Stimulated activated CD8-positive, alpha-beta memory T cell treated with anti-CD3 and anti-CD28 coated beads, Interleukin-15, amount 100 ng/mL, for 24 hours (primary cell): ENCODE data around the gene TSPAN10.

Experiments
- DNase-seq: peaks from one replicate; pipeline ENCODE4 v3.0.0-alpha.2; 2020; ENCODE audit warnings: low read depth

TSPAN10 gene

GRCh38 chr17:81635431-81635830 lies 1.6 kb upstream of the TSPAN10 start:
- no peak for DNase-seq

- no peak for DNase-seq
These were observed 957 bp upstream of the TSPAN10 start for GRCh38 chr17:81635973-81636504.

- DNase-seq: no peak
These were observed 1.7 kb downstream of the TSPAN10 start for GRCh38 chr17:81638683-81639082.

GRCh38 chr17:81640011-81640410 lies 3.0 kb downstream of the TSPAN10 start:
- no peak for DNase-seq

GRCh38 chr17:81641825-81642489 lies 5.0 kb downstream of the TSPAN10 start:
- DNase-seq: no peak

- DNase-seq: no peak
These were observed 7.5 kb downstream of the TSPAN10 start for GRCh38 chr17:81644496-81644895.

GRCh38 chr17:81644976-81645952 lies 8.3 kb downstream of the TSPAN10 start:
- no peak for DNase-seq

- DNase-seq: no peak
These were observed 10.0 kb downstream of the TSPAN10 start for GRCh38 chr17:81646869-81647600.

GRCh38 chr17:81647640-81648012 lies 10.6 kb downstream of the TSPAN10 start:
- no peak for DNase-seq

- no peak for DNase-seq
These were observed 11.2 kb downstream of the TSPAN10 start for GRCh38 chr17:81648013-81648706.

- no peak for DNase-seq
These were observed 11.7 kb downstream of the TSPAN10 start for GRCh38 chr17:81648707-81649085.

- no peak for DNase-seq
These were observed 14.0 kb downstream of the TSPAN10 start for GRCh38 chr17:81650951-81651350.

- DNase-seq: no peak
These were observed 14.7 kb downstream of the TSPAN10 start for GRCh38 chr17:81651692-81652091.

- no peak for DNase-seq
These were observed 16.1 kb downstream of the TSPAN10 start for GRCh38 chr17:81652906-81653771.

GRCh38 chr17:81655378-81656117 lies 18.6 kb downstream of the TSPAN10 start:
- DNase-seq: no peak

GRCh38 chr17:81656118-81656743 lies 19.2 kb downstream of the TSPAN10 start, which contains the start of gene PDE6G:
TSS of gene PDE6G (minus strand) at chr17:81656542. CDS start at chr17:81653305, 3,237 bp downstream.
- DNase-seq: no peak

GRCh38 chr17:81656835-81657234 lies 19.8 kb downstream of the TSPAN10 start:
- no peak for DNase-seq

- no peak for DNase-seq
These were observed 22.0 kb downstream of the TSPAN10 start for GRCh38 chr17:81659038-81659437.

- DNase-seq: no peak
These were observed 23.4 kb downstream of the TSPAN10 start for GRCh38 chr17:81660441-81660840.
